Thymus (tissue), 11 donors: ENCODE measurements around the gene SPR. TPM values are rescaled to one million over a fixed set of nuclear protein-coding genes. Genes with fewer than 3 reads are reported as not detected.
A peak's percentile ranks its signal among the peaks of the same experiment; 100 is the strongest.

Experiments used
- DNase-seq, 9 donors: peaks; one replicate each; pipeline ENCODE4 v3.0.0-alpha.2; 2013; ENCODE audit warnings: low spot score in 9 of 9, low read depth in 6 of 9, missing footprints in 1 of 9
- H3K27ac ChIP-seq, 2 donors: one replicate each; pipeline ENCODE4 v1.5.1; 2013; ENCODE audit warnings: control low read depth in 1 of 2, low read depth in 1 of 2, low read length in 1 of 2, mild to moderate bottlenecking in 1 of 2, moderate library complexity in 1 of 2
- H3K27me3 ChIP-seq, 2 donors: one replicate each; pipeline ENCODE4 v1.5.1; 2013; ENCODE audit warnings: low read length in 1 of 2; ENCODE audit not compliant: control insufficient read depth in 2 of 2, insufficient read depth in 1 of 2
- H3K36me3 ChIP-seq, 2 donors: one replicate each; pipeline ENCODE4 v1.5.1; 2013; ENCODE audit warnings: low read length in 1 of 2, mild to moderate bottlenecking in 1 of 2, moderate library complexity in 1 of 2; ENCODE audit not compliant: control insufficient read depth in 2 of 2, insufficient read depth in 2 of 2
- H3K4me1 ChIP-seq, 2 donors: one replicate each; pipeline ENCODE4 v1.5.1; 2013; ENCODE audit warnings: low read length in 2 of 2; ENCODE audit not compliant: control insufficient read depth in 2 of 2, insufficient read depth in 2 of 2
- H3K4me3 ChIP-seq, 2 donors: one replicate each; pipeline ENCODE4 v1.5.1; 2013; ENCODE audit warnings: low read length in 2 of 2, control low read depth in 1 of 2, mild to moderate bottlenecking in 1 of 2
- H3K9me3 ChIP-seq, 2 donors: one replicate each; pipeline ENCODE4 v1.5.1; 2013; ENCODE audit warnings: low read length in 1 of 2, mild to moderate bottlenecking in 1 of 2; ENCODE audit not compliant: control insufficient read depth in 2 of 2, insufficient read depth in 1 of 2
- WGBS: extraction: QIAGEN DNeasy Blood & Tissue Kit; methylation state at CpG from one replicate; pipeline ENCODE4 v1.1.7; 2013; 5-methylcytosine and 5-hydroxymethylcytosine counted together
- polyA plus RNA-seq: library from polyadenylated mRNA; stranded (reverse); fragments of 200-250 nt; gene quantifications from one replicate; pipeline ENCODE4 v1.2.3, GENCODE V29; 2013
- total RNA-seq: library from RNA; stranded (reverse); fragments of 120-200 nt; gene quantifications from one replicate; pipeline ENCODE4 v1.2.4, GENCODE V29; 2013
- donor health status: healthy.

The SPR gene
- total and polyA plus RNA-seq, 2 donors: 1.8 to 9.1 TPM

DNA sequence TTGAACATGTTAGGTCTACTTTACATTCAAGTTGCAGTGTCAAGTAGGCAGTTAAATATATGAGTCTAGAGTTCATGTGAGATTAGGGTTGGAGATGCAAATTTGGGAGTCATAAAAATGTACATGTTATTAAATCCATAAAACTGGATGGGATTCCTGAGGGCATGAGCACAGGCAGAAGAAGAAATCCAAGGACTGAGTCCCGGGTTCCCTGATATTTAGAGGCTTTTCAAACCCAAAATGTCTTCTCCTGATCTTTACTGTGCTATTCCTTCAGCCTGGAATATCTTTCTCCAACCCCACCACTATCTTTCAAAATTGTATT lies 38.1 kb upstream of the SPR start:
- Histone ChIP-seq H3K4me3 (no peak overlapping the region), H3K27me3 (peaks cover 4 to 5% of the 10 kb centered on the region in 2 donors), H3K9me3 (no peaks in the 10 kb centered on the region), H3K27ac (no peak overlapping the region), H3K36me3 (no peaks in the 10 kb centered on the region), H3K4me1 (no peaks in the 10 kb centered on the region)
- no peak for DNase-seq
- WGBS: 80% methylated on average over 1 of the region's 1 CpG

DNA sequence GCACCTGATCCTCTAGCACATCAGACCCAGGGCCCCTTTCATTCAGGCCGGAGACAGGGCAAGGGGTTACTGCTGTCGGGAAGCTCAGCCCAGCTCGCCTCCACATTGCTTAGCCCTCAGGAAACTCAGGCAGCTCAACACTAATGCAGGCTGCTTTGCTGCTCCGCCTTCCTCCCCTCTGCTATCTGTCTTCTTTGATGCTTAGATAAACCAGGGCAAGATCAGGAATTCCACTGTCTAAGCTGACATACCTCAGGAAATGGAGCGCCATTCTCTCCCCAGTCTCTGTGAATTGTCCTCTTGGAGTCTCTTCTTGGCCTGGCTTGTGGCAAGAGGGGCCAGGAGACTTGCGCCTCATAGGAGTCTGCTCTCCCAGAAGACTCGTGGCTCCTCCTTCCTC lies 35.9 kb upstream of the SPR start:
- Histone ChIP-seq H3K27me3 (peaks cover 4 to 5% of the 10 kb centered on the region in 2 donors), H3K4me3 (no peak overlapping the region), H3K9me3 (no peaks in the 10 kb centered on the region), H3K36me3 (no peaks in the 10 kb centered on the region), H3K27ac (no peak overlapping the region), H3K4me1 (no peaks in the 10 kb centered on the region)
- WGBS: 79% methylated on average over 7 of the region's 7 CpGs
- DNase-seq: no peak

DNA sequence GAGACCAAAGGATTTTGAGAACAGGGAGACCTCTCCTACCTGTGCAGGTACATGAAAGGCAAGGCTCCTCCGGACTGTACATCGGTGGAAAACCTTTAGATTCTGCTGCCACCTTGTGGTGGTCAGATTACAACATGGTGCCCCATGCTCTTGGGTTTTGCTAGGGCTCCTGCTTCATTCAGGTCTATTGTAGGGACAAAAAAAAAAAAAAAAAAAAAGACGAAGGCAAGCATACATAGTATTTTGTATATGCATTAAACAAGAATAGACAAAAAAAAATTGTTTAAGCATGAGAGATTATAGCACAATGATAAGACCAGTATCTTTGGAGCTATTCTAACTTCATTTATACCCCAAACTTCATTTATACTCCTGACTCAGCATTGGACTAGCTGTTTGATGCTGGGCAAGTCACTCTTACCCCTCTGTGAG lies 27.4 kb upstream of the SPR start:
- Histone ChIP-seq H3K27ac (no peak overlapping the region), H3K4me3 (no peak overlapping the region), H3K4me1 (peaks cover 0 to 6% of the 10 kb centered on the region in 2 donors), H3K36me3 (no peaks in the 10 kb centered on the region), H3K9me3 (no peaks in the 10 kb centered on the region), H3K27me3 (peaks cover 11 to 20% of the 10 kb centered on the region in 2 donors)
- under 1% methylated on average over 3 of the region's 3 CpGs for WGBS
- peak; percentile 23 to 66 (median 30) for DNase-seq

DNA sequence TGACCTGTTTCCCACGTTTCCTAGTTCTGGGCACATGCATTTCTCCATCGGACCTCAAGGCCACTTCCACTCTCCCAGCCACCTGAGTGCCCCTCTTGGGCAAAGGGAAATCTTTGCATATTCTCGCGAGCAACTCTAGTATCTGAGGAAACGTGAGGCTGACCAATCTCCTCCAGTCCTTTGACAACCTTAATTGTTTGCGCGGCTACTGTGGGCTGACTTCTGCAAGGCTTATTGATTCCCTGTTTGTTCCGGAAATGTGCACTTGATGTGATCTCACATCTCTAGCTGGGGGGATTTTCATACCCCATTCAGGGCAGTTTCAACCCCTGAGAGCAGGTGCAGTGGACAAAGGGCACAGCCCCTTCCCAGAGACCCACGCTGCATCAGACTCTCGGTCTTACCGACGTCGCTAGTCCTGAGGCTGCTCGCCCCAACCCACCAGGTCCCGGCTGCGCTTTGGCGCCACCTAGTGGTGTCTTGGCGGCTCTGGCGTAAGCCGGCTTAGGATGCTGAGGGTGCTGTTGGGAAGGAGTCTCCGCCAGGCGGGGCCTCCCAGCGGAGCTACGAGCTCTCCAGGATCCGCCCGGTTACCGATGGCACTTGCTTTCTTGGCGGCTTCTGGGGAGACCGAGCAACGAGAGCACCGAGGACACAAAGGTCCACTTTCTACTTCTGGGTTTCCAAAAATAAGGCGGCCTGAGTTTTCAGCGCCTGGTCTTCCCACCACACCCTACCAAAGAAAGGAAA lies 24.8 kb upstream of the SPR start:
- Histone ChIP-seq H3K27me3 (peaks cover 11 to 23% of the 10 kb centered on the region in 2 donors), H3K4me3 (no peak overlapping the region), H3K36me3 (no peaks in the 10 kb centered on the region), H3K27ac (no peak overlapping the region), H3K4me1 (peaks cover 0 to 6% of the 10 kb centered on the region in 2 donors), H3K9me3 (no peaks in the 10 kb centered on the region)
- WGBS: 9% methylated on average over 33 of the region's 33 CpGs
- DNase-seq: peak; percentile 59 to 93 (median 82)

DNA sequence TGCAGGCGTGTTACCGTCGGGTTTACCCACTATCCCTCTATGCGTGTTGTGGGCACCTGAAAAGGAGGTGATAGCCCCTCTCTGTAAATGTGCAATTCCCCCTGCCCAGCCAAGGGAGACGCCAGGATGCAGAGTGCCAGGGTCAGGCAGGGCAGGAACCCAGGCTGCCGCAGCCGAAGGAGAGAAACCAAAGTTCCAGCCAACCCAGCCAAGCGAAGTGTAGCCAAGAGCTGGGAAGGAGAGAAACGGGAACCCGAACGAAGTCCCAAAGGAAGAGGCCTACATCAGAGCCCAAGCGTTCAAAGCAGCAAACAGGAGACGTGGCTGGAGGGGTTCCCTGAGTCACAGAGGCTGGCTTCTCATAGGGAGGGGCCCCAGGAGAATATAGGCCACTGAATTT lies 24.2 kb upstream of the SPR start:
- H3K4me3 ChIP-seq: no peak overlapping the region
- H3K9me3 ChIP-seq: no peaks in the 10 kb centered on the region
- no peak overlapping the region for H3K27ac ChIP-seq
- no peak for DNase-seq
- H3K36me3 ChIP-seq: no peaks in the 10 kb centered on the region
- 62% methylated on average over 13 of the region's 13 CpGs for WGBS
- H3K4me1 ChIP-seq: peaks cover 0 to 6% of the 10 kb centered on the region in 2 donors
- peaks cover 11 to 23% of the 10 kb centered on the region in 2 donors for H3K27me3 ChIP-seq

DNA sequence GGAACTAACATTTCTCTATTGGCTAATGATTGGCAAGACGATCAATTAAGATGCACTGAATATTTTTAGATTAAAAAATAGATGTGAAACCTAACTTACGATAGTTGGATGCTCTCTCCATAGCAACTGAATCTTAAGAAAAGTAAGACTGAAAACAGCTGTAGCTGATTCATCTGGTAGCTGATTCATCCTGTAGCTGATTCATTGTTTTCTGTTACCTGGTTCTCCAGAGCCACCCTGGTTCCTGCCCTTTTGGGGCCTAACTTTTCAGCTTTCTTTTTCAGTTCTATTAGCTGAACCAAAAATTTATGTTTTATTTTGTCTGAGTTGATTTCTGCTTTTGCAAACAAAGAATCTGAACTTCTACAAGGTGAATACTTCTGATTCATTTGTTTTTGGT lies 22.7 kb upstream of the SPR start:
- H3K36me3 ChIP-seq: no peaks in the 10 kb centered on the region
- peaks cover 0 to 6% of the 10 kb centered on the region in 2 donors for H3K4me1 ChIP-seq
- WGBS: 69% methylated on average over 2 of the region's 2 CpGs
- H3K27me3 ChIP-seq: peaks cover 11 to 23% of the 10 kb centered on the region in 2 donors
- no peak for DNase-seq
- no peaks in the 10 kb centered on the region for H3K9me3 ChIP-seq
- H3K4me3 ChIP-seq: no peak overlapping the region
- no peak overlapping the region for H3K27ac ChIP-seq

DNA sequence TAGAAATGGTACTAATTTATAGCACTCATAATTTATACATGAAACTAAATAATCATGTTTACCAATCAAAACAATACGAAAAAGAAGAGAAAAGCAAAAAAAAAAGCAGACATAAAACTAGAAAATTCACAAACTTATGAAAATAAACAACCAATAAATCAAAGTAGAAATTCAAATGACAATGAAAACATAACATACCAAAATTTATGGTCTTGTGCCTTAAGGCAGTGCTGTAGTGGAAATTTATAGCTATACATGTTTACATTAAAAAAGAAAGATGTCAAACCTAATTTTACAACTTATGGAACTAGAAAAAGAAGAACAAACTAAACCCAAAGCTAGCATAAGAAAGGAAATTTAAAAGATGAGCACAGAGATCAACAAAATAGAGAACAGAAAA lies 16.1 kb upstream of the SPR start:
- H3K4me3 ChIP-seq: no peak overlapping the region
- 77% methylated on average over 1 of the region's 1 CpG for WGBS
- no peaks in the 10 kb centered on the region for H3K4me1 ChIP-seq
- H3K36me3 ChIP-seq: no peaks in the 10 kb centered on the region
- no peaks in the 10 kb centered on the region for H3K9me3 ChIP-seq
- DNase-seq: no peak
- H3K27me3 ChIP-seq: peaks cover 0 to 5% of the 10 kb centered on the region in 2 donors
- H3K27ac ChIP-seq: no peak overlapping the region

DNA sequence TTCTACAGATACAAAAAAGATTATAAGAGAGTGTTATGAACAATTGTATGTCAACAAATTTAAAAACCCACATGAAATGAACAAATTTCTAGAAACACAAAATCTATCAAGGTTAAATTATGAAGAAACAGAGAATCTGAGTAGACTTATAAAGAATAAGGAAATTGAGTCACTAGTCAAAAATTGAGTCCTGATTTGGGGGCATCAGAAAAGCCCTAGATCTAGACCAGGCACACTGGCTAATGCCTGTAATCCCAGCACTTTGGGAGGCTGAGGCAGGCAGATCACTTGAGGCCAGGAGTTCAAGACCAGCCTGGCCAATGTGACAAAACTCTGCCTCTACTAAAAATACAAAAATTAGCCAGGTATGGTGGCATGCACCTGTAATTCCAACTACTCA lies 15.3 kb upstream of the SPR start:
- H3K9me3 ChIP-seq: no peaks in the 10 kb centered on the region
- H3K27ac ChIP-seq: no peak overlapping the region
- no peak for DNase-seq
- peaks cover 0 to 6% of the 10 kb centered on the region in 2 donors for H3K27me3 ChIP-seq
- H3K4me3 ChIP-seq: no peak overlapping the region
- H3K36me3 ChIP-seq: no peaks in the 10 kb centered on the region
- no peaks in the 10 kb centered on the region for H3K4me1 ChIP-seq

DNA sequence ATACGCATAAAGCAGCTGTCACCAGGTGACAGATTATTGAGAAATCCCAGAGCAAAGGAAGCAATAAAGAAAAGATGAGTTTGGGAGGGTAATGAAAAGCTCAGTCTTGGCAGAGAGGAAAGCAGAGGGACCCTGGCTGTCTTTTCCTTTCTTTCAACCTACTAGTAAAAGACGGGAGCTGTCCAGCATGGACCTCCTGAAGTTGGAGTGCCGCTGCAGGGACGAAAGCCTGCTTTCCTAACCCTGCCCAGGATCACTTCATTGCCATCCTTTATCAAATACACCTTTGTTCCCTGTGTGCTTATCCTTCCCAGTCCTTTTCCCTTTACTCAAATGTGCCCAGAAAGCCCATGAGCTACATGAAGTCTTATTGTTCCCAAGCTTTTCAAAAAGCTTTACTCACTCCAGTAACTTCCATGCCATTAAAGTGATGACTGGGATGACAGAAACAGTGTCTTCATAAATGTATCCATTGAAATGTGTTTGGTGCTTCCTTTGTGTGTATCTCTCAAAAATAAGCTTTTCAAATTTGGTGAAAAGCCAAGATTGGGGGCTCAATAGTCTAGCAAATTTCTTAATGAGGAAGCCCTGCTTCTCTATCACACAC lies 3.7 kb upstream of the SPR start:
- 10% methylated on average over 4 of the region's 4 CpGs for WGBS
- no peaks in the 10 kb centered on the region for H3K36me3 ChIP-seq
- H3K4me3 ChIP-seq: no peak overlapping the region
- no peaks in the 10 kb centered on the region for H3K9me3 ChIP-seq
- H3K27ac ChIP-seq: no peak overlapping the region
- peaks cover 7 to 8% of the 10 kb centered on the region in 2 donors for H3K4me1 ChIP-seq
- peak in 4 of 9 donors; percentile 19 to 50 (median 34) for DNase-seq
- H3K27me3 ChIP-seq: peaks cover 29 to 36% of the 10 kb centered on the region in 2 donors
